K562 (cell line): Measurements from ENCODE around the gene ATF6B. TPM values are rescaled to one million over a fixed set of nuclear protein-coding genes. Genes with fewer than 3 reads are reported as not detected.

Source experiments
- ATF7 ChIP-seq: fragments of 450-650 bp; IDR thresholded peaks from 2 replicates; pipeline ENCODE4 v1.7.1; 2014; ENCODE audit warnings: mild to moderate bottlenecking, moderate library complexity
- E2F8 ChIP-seq: fragments of 450-650 bp; IDR thresholded peaks from 2 replicates; pipeline ENCODE4 v1.7.1; 2018; ENCODE audit warnings: mild to moderate bottlenecking, low read depth; ENCODE audit not compliant: partially characterized antibody
- ESRRB ChIP-seq: fragments of 250-450 bp; sonication (Bioruptor Pico); IDR thresholded peaks from 2 replicates; pipeline ENCODE4 v1.5.0; 2020; ENCODE audit warnings: mild to moderate bottlenecking, moderate library complexity, borderline replicate concordance
- FIP1L1 ChIP-seq: fragments of 200-400 bp; formaldehyde crosslinking; IDR thresholded peaks from 2 replicates; pipeline ENCODE4 v1.6.1; 2018; ENCODE audit warnings: mild to moderate bottlenecking, low read depth, low read length; ENCODE audit not compliant: poor library complexity, severe bottlenecking
- KDM1A ChIP-seq, 2 experiments: fragments of 450-650 bp; IDR thresholded peaks; 2 replicates each; pipeline ENCODE4 v1.6.1; 2016; ENCODE audit warnings: mild to moderate bottlenecking in 2 of 2
- LARP7 ChIP-seq: fragments of 450-650 bp; IDR thresholded peaks from 2 replicates; pipeline ENCODE4 v1.6.1; 2016
- MTA2 ChIP-seq: fragments of 450-650 bp; IDR thresholded peaks from 2 replicates; pipeline ENCODE4 v1.6.1; 2016; ENCODE audit warnings: low read depth
- POLR2AphosphoS2 ChIP-seq: IDR thresholded peaks from 2 replicates; pipeline ENCODE4 v1.6.1; 2012; ENCODE audit warnings: low read length, improper control_type of control experiment
- SMAD3 ChIP-seq: fragments of 450-650 bp; formaldehyde crosslinking; conservative IDR thresholded peaks from 2 replicates; pipeline ENCODE4 v1.4.0; 2020; ENCODE audit warnings: mild to moderate bottlenecking
- SRSF7 ChIP-seq: fragments of 200-400 bp; formaldehyde crosslinking; optimal IDR thresholded peaks from 2 replicates; pipeline ENCODE3; 2017; ENCODE audit warnings: mild to moderate bottlenecking, low read depth, low read length
- STAT6 ChIP-seq: sonication (generic); formaldehyde crosslinking; IDR thresholded peaks from 2 replicates; pipeline ENCODE4 v1.8.1; 2023; ENCODE audit warnings: mild to moderate bottlenecking, missing genetic modification reagents
- TCF7 ChIP-seq: sonication (generic); IDR thresholded peaks from 2 replicates; pipeline ENCODE4 v1.6.1; 2016; ENCODE audit warnings: antibody characterized with exemption, borderline replicate concordance
- ZBTB7A ChIP-seq: IDR thresholded peaks from 2 replicates; pipeline ENCODE4 v1.6.1; 2011; ENCODE audit warnings: low read depth, mild to moderate bottlenecking, low read length, moderate library complexity, borderline replicate concordance; ENCODE audit not compliant: control insufficient read depth
- ZC3H4 ChIP-seq: sonication (generic); formaldehyde crosslinking; IDR thresholded peaks from 2 replicates; pipeline ENCODE4 v1.9.0; 2021; ENCODE audit warnings: missing genetic modification reagents, borderline replicate concordance
- ZNF165 ChIP-seq: fragments of 250-450 bp; sonication (Bioruptor Pico); IDR thresholded peaks from 2 replicates; pipeline ENCODE4 v1.4.0; 2020; ENCODE audit warnings: borderline replicate concordance
- ZSCAN32 ChIP-seq: fragments of 450-650 bp; formaldehyde crosslinking; IDR thresholded peaks from 2 replicates; pipeline ENCODE4 v1.4.0; 2020; ENCODE audit warnings: mild to moderate bottlenecking, moderate library complexity
- polyA plus RNA-seq, 8 experiments: library from polyadenylated mRNA; depleted of rRNA in 4 of 8; stranded (reverse) in 5 of 8; unstranded in 3 of 8; fragments of >200 nt; fragmentation: Nextera tagmentation in 2 of 8; fragmentation: Illumina TruSeq in 1 of 8; extraction: Ambion mirVana in 2 of 8; extraction: Trizol in 1 of 8; gene quantifications; 2 replicates each; pipeline versions ENCODE4 v1.2.1 to v1.2.3, GENCODE V29; 2011 to 2014; ENCODE audit warnings: inconsistent platforms in 1 of 8, missing spikeins in 1 of 8
- total RNA-seq, 7 experiments: library from RNA; depleted of rRNA in 6 of 7; stranded (reverse); fragments of >200 nt in 6 of 7; fragmentation: Illumina TruSeq in 2 of 7; extraction: Trizol in 2 of 7; gene quantifications; 2 replicates each; pipeline versions ENCODE4 v1.2.1 to v1.2.3, GENCODE V29; 2011 to 2021; ENCODE audit warnings: low replicate concordance in 1 of 7
- TF ChIP-seq, protein P1 (sequence below): fragments of 250-450 bp; sonication (Bioruptor Pico); IDR thresholded peaks from 2 replicates; pipeline ENCODE4 v1.8.0; 2022; ENCODE audit warnings: inconsistent platforms
- TF ChIP-seq, protein P2 (sequence below): IDR thresholded peaks from 3 replicates; pipeline ENCODE4 v1.6.1; 2011; ENCODE audit warnings: borderline replicate concordance, mild to moderate bottlenecking, moderate library complexity; ENCODE audit not compliant: insufficient read length; ENCODE audit errors: extremely low read depth

The ATF6B gene
- total and polyA plus RNA-seq, 9 of the 15 experiments (the other 6 are each of a cell fraction or from before 2014, with no cell fraction given) = 20.7 to 131 (median 31.7) TPM

DNA sequence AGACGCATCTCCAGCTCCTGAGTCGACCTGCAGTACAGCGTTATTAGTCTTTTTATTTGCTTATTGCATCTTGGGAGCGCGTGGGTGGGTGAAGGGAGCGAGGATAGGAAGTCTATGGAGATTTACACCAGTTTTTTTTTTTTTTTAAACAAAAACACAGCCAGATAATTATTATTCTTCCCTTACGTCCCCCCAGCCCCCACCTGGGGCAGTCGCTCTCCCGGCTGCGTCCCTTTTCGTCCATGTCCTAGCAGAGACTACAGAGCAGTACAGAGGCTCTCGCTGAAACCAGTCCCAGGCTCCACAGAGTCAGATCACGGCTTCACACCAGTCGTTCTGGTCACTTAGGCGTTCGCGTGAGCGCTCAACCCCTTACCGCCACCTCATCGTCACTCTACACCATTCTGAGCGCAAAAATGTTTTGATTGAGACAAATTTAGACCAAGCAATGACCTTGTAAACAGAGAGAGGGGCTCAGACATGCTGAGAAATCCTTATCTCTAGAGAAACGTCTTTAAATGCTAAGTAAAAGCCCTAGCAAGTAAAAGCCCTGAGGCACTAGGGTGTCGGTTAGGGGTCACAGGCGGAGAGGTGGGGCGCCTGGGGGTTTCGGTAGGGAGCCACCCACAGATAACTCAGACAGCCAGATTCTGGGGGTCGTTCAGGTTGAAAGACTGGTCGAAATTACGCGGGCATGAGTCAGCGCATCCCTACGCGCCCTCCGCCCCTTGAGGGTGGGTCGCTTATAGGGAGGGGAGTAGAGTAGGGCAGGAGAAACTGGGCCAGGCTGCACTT lies 24.9 kb upstream of the ATF6B start (continued):
- TF ChIP-seq MTA2 = no peak
- no peak for TF ChIP-seq SRSF7
- TF ChIP-seq E2F8 = peak; percentile 21
- TF ChIP-seq ATF7 = no peak
- TF ChIP-seq, protein P1, sequence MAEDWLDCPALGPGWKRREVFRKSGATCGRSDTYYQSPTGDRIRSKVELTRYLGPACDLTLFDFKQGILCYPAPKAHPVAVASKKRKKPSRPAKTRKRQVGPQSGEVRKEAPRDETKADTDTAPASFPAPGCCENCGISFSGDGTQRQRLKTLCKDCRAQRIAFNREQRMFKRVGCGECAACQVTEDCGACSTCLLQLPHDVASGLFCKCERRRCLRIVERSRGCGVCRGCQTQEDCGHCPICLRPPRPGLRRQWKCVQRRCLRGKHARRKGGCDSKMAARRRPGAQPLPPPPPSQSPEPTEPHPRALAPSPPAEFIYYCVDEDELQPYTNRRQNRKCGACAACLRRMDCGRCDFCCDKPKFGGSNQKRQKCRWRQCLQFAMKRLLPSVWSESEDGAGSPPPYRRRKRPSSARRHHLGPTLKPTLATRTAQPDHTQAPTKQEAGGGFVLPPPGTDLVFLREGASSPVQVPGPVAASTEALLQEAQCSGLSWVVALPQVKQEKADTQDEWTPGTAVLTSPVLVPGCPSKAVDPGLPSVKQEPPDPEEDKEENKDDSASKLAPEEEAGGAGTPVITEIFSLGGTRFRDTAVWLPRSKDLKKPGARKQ (CRISPR knock-in tag) = no peak
- no peak; the same call in 1 of the 2 replicates for TF ChIP-seq POLR2AphosphoS2
- peak; percentile 93 for TF ChIP-seq ZBTB7A
- no peak for TF ChIP-seq TCF7
- no peak for TF ChIP-seq SMAD3 (CRISPR knock-in tag)
- TF ChIP-seq LARP7 = no peak
- TF ChIP-seq, protein P2, sequence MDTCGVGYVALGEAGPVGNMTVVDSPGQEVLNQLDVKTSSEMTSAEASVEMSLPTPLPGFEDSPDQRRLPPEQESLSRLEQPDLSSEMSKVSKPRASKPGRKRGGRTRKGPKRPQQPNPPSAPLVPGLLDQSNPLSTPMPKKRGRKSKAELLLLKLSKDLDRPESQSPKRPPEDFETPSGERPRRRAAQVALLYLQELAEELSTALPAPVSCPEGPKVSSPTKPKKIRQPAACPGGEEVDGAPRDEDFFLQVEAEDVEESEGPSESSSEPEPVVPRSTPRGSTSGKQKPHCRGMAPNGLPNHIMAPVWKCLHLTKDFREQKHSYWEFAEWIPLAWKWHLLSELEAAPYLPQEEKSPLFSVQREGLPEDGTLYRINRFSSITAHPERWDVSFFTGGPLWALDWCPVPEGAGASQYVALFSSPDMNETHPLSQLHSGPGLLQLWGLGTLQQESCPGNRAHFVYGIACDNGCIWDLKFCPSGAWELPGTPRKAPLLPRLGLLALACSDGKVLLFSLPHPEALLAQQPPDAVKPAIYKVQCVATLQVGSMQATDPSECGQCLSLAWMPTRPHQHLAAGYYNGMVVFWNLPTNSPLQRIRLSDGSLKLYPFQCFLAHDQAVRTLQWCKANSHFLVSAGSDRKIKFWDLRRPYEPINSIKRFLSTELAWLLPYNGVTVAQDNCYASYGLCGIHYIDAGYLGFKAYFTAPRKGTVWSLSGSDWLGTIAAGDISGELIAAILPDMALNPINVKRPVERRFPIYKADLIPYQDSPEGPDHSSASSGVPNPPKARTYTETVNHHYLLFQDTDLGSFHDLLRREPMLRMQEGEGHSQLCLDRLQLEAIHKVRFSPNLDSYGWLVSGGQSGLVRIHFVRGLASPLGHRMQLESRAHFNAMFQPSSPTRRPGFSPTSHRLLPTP = no peak
- no peak for TF ChIP-seq ZNF165 (CRISPR knock-in tag)
- no peak for TF ChIP-seq ZC3H4
- TF ChIP-seq KDM1A (IDR thresholded peaks at IDR 0.05) = peak; percentile 21; a peak in 1 of 4 replicates
- no peak for TF ChIP-seq ESRRB (CRISPR knock-in tag)
- TF ChIP-seq ZSCAN32 = no peak
- no peak for TF ChIP-seq FIP1L1
- no peak for TF ChIP-seq STAT6 (CRISPR knock-in tag)
